Neural crest cell (in vitro differentiated cells): ENCODE results near the gene INHA. TPM values are rescaled to one million over a fixed set of nuclear protein-coding genes. Genes with fewer than 3 reads are reported as not detected.

Source experiments
- DNase-seq: peaks from one replicate; pipeline ENCODE4 v3.0.0; 2021; ENCODE audit warnings: low read depth, mixed read lengths, low spot score
- H3K27ac Mint-ChIP-seq: one replicate; pipeline ENCODE4 v1.8.0; 2021; ENCODE audit warnings: mild to moderate bottlenecking, mixed read lengths; ENCODE audit not compliant: unreplicated experiment
- H3K27me3 Mint-ChIP-seq: 2 replicates; pipeline ENCODE4 v1.8.0; 2021; ENCODE audit warnings: low read depth, mild to moderate bottlenecking, mixed read lengths
- H3K36me3 Mint-ChIP-seq: 2 replicates; pipeline ENCODE4 v1.8.0; 2021; ENCODE audit warnings: low read depth, mild to moderate bottlenecking, mixed read lengths
- H3K4me1 Mint-ChIP-seq: 2 replicates; pipeline ENCODE4 v1.8.0; 2021; ENCODE audit warnings: mixed read lengths
- H3K4me3 Mint-ChIP-seq: one replicate; pipeline ENCODE4 v1.8.0; 2021; ENCODE audit warnings: mild to moderate bottlenecking, mixed read lengths
- H3K9me3 Mint-ChIP-seq: 2 replicates; pipeline ENCODE4 v1.8.0; 2021; ENCODE audit warnings: mixed read lengths
- long read RNA-seq: library from polyadenylated mRNA; unstranded; transcript quantifications from one replicate; pipeline ENCODE4 v2.0.0, GENCODE V29; 2020
- total RNA-seq: library from RNA; stranded (reverse); gene quantifications from 2 replicates; pipeline ENCODE4 v1.2.1, GENCODE V29; 2021
- TF ChIP-seq, protein P1 (sequence below): fragments of 200-600 bp; sonication (generic); conservative IDR thresholded peaks from 2 replicates; pipeline ENCODE4 v1.5.0; 2021; ENCODE audit warnings: antibody characterized with exemption, mild to moderate bottlenecking

The INHA gene, protein sequence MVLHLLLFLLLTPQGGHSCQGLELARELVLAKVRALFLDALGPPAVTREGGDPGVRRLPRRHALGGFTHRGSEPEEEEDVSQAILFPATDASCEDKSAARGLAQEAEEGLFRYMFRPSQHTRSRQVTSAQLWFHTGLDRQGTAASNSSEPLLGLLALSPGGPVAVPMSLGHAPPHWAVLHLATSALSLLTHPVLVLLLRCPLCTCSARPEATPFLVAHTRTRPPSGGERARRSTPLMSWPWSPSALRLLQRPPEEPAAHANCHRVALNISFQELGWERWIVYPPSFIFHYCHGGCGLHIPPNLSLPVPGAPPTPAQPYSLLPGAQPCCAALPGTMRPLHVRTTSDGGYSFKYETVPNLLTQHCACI
- total RNA-seq: 0.50 TPM in 1 of 2 replicates, not detected in the other
- long read RNA-seq: 0 reads

DNA sequence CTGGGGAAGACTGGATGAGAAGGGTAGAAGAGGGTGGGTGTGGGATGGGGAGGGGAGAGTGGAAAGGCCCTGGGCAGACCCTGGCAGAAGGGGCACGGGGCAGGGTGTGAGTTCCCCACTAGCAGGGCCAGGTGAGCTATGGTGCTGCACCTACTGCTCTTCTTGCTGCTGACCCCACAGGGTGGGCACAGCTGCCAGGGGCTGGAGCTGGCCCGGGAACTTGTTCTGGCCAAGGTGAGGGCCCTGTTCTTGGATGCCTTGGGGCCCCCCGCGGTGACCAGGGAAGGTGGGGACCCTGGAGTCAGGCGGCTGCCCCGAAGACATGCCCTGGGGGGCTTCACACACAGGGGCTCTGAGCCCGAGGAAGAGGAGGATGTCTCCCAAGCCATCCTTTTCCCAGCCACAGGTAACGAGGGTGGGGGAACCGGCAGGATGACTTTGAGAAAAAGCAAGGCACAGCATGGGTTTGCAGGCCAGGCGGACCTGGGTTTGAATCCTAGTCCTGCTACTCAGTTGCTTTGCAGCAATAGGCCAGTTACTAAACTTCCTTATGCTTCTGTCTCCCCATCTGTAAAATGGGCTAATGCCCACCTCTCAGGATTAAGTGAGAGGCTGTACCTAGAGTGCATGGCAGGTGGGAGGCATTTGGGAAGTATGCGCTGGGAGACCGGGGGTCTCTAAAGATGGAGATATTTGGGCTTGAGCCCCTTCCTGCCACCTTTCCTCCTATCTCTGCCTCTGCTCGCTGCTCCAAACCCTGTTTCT is at the start of gene INHA:
TSS of gene INHA (plus strand) at position 74 of the 765 bp plus-strand sequence. CDS start at position 139, 65 bp downstream.
- Mint-ChIP-seq H3K4me3 (peak within 1 kb of the TSS; percentile 78), H3K27ac (peak within 1 kb of the TSS; percentile 81), H3K4me1 (peaks cover 37% of the 10 kb centered on the region)

DNA sequence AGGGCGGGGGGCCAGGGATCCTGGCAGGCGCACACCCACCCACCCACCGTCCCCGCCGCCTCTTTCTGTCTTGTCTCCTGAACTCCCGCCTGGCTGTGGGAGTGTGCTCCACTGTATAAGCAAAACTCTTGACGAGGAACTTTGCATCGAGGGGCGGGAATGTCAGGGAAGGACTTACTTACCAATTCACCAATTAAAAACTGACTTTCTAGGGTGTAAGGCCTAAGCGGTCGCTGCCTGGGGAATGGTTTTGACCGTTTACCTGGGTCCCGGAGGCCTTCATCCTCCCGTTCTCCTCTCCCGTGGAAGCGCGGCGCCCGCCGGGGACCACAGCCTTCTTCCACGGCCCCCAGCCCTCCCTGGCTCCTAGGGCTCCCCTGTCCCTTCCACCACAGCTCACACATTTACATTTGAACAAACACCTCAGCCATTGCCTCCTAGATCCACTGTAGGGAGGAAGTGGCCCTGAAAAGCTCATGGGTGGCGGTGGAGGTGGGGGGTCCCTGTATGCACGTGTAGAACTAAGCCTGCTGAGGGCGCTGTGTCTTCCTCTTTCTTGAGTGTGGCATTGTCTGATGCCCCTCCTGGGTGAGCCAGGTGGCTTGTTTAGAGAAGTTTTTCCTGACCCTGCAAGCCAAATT is 49.0 kb upstream of the INHA start:
- H3K36me3 Mint-ChIP-seq: no peaks in the 10 kb centered on the region
- TF ChIP-seq, protein P1, sequence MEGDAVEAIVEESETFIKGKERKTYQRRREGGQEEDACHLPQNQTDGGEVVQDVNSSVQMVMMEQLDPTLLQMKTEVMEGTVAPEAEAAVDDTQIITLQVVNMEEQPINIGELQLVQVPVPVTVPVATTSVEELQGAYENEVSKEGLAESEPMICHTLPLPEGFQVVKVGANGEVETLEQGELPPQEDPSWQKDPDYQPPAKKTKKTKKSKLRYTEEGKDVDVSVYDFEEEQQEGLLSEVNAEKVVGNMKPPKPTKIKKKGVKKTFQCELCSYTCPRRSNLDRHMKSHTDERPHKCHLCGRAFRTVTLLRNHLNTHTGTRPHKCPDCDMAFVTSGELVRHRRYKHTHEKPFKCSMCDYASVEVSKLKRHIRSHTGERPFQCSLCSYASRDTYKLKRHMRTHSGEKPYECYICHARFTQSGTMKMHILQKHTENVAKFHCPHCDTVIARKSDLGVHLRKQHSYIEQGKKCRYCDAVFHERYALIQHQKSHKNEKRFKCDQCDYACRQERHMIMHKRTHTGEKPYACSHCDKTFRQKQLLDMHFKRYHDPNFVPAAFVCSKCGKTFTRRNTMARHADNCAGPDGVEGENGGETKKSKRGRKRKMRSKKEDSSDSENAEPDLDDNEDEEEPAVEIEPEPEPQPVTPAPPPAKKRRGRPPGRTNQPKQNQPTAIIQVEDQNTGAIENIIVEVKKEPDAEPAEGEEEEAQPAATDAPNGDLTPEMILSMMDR: no peak
- peaks cover 59% of the 10 kb centered on the region for H3K4me1 Mint-ChIP-seq
- peaks cover 46% of the 10 kb centered on the region for H3K27me3 Mint-ChIP-seq
- no peak overlapping the region for H3K27ac Mint-ChIP-seq
- H3K4me3 Mint-ChIP-seq: peak overlapping the region; percentile 34
- no peaks in the 10 kb centered on the region for H3K9me3 Mint-ChIP-seq
- no peak for DNase-seq

More for the DNA sequence above, at the start of gene INHA:
- DNase-seq: no peak
- Mint-ChIP-seq H3K9me3 (no peaks in the 10 kb centered on the region), H3K27me3 (no peaks in the 10 kb centered on the region), H3K36me3 (peaks cover 2% of the 10 kb centered on the region)
- TF ChIP-seq, protein P1: no peak

DNA sequence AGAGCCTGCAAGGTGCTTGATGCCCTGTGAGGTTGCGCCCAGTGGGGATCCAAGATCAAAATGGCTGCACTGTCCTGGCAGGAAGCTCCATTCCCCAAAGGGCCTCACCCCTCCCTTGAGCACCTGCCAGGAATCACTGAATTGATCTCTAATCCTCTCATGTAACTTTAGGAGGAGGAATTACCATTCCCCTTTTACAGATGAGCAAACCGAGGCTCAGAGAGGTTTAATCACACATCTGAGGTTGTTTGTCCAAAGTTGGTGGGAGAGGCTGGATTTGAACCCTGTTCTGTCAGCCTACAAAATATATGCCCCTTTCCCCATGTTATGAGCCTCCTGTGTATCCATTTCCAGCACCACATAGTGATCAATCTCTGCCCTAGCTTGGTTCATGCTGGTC is 47.3 kb upstream of the INHA start:
- H3K27me3 Mint-ChIP-seq: peaks cover 58% of the 10 kb centered on the region
- TF ChIP-seq, protein P1: no peak
- no peak overlapping the region for H3K4me3 Mint-ChIP-seq

DNA sequence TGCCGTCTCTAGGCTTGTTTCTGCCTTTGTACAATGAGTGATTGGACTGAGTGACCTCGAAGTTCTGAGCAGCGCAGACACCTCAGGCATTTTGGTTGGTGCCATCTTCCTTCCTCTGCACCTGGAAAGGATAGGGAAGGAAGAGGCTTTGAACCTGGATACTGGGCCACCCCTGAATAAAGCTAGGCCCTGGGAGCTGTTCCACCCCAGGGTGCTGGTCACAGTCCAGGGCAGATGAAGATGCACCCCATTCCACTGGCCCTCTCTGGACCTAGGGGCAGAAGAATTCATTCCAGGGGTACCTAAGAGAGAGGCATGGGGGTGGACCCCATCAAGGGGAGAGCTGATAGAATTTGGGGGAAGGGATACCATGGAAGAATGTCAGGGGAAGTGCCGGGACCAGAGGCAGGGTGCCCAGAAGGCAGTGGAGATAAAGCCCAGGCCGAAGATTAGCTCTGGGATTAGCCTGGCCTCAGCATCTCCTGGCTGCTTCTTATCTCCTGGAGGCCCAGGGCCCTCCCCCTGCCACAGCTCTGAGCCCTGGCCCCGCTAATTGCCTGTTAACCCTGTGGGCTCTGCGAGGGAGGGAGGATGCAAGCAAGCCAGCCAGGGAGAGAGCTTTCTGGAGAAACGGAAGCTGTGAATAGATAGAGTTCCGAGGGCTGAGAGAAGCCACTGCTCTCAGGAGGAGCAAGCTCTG is 46.4 kb upstream of the INHA start:
- Mint-ChIP-seq H3K9me3 (no peaks in the 10 kb centered on the region), H3K27me3 (peaks cover 61% of the 10 kb centered on the region), H3K4me1 (peaks cover 61% of the 10 kb centered on the region), H3K27ac (peak overlapping the region; percentile 88), H3K4me3 (peak overlapping the region; percentile 66), H3K36me3 (no peaks in the 10 kb centered on the region)
- DNase-seq: no peak
- TF ChIP-seq, protein P1: no peak

More for the DNA sequence above, 47.3 kb upstream of the INHA start:
- Mint-ChIP-seq H3K9me3 (no peaks in the 10 kb centered on the region), H3K36me3 (no peaks in the 10 kb centered on the region), H3K27ac (no peak overlapping the region), H3K4me1 (peaks cover 54% of the 10 kb centered on the region)
- DNase-seq: no peak
